ENCODE results near the gene UVSSA.
"Not testable (repeated sequence)": the region's sequence is repeated elsewhere in the genome, so short reads cannot be mapped to it uniquely, and the experiment has no call there.

UVSSA gene

GRCh38 chr4:1364748-1365147 lies 17.7 kb downstream of the UVSSA start:
- no peak for DNase-seq (ENCODE audit: low read depth)

- DNase-seq (ENCODE audit: low read depth), result no peak
Measured at GRCh38 chr4:1365271-1366178, 18.5 kb downstream of the UVSSA start.

- DNase-seq (ENCODE audit: low read depth), result no peak
Measured at GRCh38 chr4:1366371-1367229, 19.6 kb downstream of the UVSSA start.

GRCh38 chr4:1367230-1367935 lies 20.4 kb downstream of the UVSSA start:
- DNase-seq (ENCODE audit: low read depth), result no peak

GRCh38 chr4:1367936-1368289 lies 20.9 kb downstream of the UVSSA start:
- DNase-seq (ENCODE audit: low read depth), result no peak

- DNase-seq (ENCODE audit: low read depth), result no peak
Measured at GRCh38 chr4:1368421-1369090, 21.5 kb downstream of the UVSSA start.

- no peak for DNase-seq (ENCODE audit: low read depth)
Measured at GRCh38 chr4:1369091-1369450, 22.1 kb downstream of the UVSSA start.

- DNase-seq (ENCODE audit: low read depth), result no peak
Measured at GRCh38 chr4:1369479-1370079, 22.6 kb downstream of the UVSSA start.

- no peak for DNase-seq (ENCODE audit: low read depth)
Measured at GRCh38 chr4:1370321-1371124, 23.5 kb downstream of the UVSSA start.

- no peak for DNase-seq (ENCODE audit: low read depth)
Measured at GRCh38 chr4:1371176-1372165, 24.5 kb downstream of the UVSSA start.

GRCh38 chr4:1372576-1372975 lies 25.6 kb downstream of the UVSSA start:
- not testable (repeated sequence) for DNase-seq (ENCODE audit: low read depth)

- DNase-seq (ENCODE audit: low read depth), result no peak
Measured at GRCh38 chr4:1373892-1374705, 27.1 kb downstream of the UVSSA start.

- DNase-seq (ENCODE audit: low read depth), result no peak
Measured at GRCh38 chr4:1374706-1375045, 27.7 kb downstream of the UVSSA start.

GRCh38 chr4:1375051-1375721 lies 28.2 kb downstream of the UVSSA start:
- no peak for DNase-seq (ENCODE audit: low read depth)

GRCh38 chr4:1375761-1376322 lies 28.8 kb downstream of the UVSSA start:
- DNase-seq (ENCODE audit: low read depth), result no peak

- no peak for DNase-seq (ENCODE audit: low read depth)
Measured at GRCh38 chr4:1376391-1376840, 29.4 kb downstream of the UVSSA start.

- DNase-seq (ENCODE audit: low read depth), result no peak
Measured at GRCh38 chr4:1376841-1377605, 30.0 kb downstream of the UVSSA start.

Measured in activated gamma-delta T cell treated with anti-CD3 and anti-CD28 coated beads, Interleukin-2, amount 50 U/mL, for 16 hours (primary cell).